Nucleus accumbens (tissue), 56 donors: ENCODE measurements around the gene NODAL.
A peak's percentile ranks its signal among the peaks of the same experiment; 100 is the strongest.
"Not testable (repeated sequence)": the region's sequence is repeated elsewhere in the genome, so short reads cannot be mapped to it uniquely, and the experiment has no call there.

Experiments
- DNase-seq, 56 donors: peaks; one replicate each; lab custom pipeline; 2025; lab: John Stamatoyannopoulos, UW

The NODAL gene

DNA sequence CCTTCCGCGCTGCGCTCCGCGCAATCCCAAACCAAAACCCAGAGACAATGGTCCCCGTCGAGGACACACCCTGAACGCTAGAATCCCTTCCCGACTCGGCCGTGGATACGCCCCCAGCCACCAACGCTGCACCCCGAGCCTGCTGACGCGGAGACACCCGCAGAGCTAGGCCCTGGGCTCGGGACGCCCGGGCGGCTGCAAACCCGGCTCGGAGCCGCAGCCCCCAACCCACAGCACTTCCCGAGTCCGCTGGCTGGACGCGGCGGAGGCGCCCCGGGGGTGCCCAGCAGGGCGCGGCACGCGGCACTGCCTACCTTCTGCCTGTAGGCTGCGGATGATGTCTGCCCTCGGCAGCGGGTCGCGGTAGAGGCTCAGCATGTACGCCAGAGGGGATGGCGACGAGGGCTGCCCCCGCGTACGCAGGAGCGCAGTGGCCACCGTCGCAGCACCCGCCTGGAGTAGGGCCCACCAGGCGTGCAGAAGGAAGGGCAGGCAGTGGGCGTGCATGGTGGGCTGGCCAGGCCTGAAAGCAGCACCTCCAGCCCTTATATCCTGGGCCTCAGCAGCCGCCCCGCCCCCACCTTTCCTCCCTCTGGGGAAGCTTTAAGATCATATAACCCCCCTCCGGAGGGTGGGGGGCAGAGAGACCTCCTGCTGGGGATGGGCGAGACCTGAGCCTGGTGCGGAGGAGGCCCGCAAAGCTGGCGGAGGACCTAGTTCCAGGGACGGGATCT lies at the start of gene NODAL:
Gene NODAL (minus strand): TSS at position 521 of the 734 bp plus-strand sequence. CDS start 14 bp downstream, at position 507.
- DNase-seq: no peak

DNA sequence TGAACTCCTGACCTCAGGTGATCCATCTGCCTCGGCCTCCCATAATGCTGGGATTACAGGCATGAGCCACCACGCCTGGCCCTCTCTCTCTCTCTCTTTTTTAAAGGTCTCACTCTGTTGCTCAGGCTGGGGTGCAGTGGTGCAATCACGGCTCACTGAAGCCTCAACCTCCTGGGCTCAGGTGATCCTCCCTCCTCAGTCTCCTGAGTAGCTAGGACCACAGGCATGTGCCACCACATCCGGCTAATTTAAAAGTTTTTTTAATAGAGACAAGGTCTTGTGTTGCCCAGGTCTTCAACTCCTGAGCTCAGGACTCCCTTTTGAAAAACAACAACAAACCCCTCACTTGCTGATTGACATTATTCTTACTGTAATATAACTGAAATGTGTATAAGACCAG lies 48.7 kb upstream of the NODAL start:
- DNase-seq: no peak

- DNase-seq: no peak
Measured at GRCh38 chr10:70487824-70488223, 46.3 kb upstream of the NODAL start.

DNA sequence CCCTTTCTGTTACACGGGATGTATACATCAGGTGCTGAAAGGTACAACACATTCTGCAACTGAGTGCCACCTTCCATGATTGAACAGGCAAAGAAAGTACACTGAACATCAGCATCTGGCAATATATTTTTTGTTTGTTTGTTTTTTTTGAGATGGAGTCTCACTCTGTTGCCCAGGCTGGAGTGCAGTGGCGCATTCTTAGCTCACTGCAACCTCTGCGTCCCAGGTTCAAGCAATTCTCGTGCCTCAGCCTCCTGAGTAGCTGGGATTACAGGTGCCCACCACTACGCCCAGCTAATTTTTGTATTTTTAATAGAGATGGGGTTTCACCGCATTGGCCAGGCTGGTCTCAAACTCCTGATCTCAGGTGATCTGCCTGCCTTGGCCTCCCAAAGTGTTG lies 42.4 kb upstream of the NODAL start:
- not testable (repeated sequence) for DNase-seq

DNA sequence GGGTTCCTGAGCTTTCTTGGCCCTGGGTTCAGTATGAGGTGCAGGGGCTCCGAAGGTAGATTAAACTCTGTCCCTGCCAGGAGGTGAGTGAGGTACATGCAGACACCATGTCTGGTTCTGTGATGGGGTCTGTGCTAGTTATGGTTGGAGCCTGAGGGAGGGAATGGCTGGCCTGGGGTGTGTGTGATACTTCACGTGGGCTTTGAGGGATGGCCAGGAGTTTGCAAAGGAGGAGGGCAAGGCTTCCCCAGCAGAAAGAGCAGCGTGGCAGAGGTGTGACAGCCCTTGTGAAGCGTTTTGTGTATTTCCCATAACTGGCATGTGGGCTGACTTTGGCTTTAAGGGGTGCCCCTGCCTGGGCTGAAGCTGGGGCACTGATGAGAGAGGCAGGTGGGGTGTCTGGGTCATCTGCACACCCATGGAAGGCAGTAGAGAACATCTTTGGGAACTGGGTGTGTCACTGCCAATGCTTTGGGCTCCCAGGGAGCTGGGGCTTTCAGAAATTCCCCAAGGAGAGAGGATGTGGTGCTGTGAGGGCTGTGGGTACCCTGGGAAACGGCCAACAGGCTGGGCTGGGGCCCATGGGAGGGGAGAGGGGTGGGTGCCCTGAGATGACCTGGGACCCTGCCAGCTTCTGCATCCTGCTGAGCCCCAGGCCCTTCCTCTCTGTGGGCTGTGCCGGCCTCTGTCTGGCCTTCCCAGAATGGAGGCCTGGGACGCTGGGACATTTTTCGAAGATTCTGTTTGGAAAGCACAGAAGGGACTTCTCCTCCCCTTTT lies 41.7 kb upstream of the NODAL start:
- DNase-seq: no peak

DNA sequence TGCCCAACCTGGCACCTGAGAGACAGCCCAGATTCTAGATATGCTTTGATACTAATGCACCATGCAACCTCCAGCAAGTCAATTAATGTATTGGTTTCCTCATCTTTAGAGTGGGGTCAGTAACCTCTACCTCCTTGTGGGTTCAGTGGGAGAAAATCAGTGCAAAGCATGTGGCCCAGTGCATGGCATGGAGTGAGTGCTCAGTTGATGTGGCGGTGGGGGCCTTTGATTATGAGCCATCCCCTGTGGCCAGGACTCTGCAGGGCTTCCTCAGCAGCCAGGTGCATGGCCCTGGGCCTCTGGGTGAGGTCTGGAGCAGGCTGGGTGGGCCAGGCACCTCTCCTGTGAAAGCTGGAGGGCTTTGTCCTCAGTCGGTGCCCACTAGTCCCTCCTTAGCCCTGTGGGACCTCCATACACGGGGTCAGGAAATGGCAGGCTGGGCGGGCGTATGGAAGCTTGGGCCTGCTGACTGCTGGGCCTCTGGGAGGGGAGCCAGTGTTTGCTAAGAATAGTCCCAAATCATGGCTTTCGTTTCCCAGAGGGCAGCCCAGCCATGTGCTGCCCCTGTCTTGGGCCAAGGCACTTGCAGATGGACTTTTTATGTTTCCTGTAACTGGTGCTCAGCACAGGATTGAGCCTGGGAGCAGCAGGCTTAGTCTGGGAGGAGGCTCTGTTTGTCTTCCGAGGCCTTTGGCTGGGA lies 40.5 kb upstream of the NODAL start:
- DNase-seq: peak in 18 of 56 donors; percentile 7 to 56 (median 22)

- DNase-seq: no peak
Measured at GRCh38 chr10:70481105-70481504, 39.6 kb upstream of the NODAL start.

- DNase-seq: peak in 15 of 56 donors; percentile 11 to 67 (median 36)
Measured at GRCh38 chr10:70480239-70480861, 38.9 kb upstream of the NODAL start.

DNA sequence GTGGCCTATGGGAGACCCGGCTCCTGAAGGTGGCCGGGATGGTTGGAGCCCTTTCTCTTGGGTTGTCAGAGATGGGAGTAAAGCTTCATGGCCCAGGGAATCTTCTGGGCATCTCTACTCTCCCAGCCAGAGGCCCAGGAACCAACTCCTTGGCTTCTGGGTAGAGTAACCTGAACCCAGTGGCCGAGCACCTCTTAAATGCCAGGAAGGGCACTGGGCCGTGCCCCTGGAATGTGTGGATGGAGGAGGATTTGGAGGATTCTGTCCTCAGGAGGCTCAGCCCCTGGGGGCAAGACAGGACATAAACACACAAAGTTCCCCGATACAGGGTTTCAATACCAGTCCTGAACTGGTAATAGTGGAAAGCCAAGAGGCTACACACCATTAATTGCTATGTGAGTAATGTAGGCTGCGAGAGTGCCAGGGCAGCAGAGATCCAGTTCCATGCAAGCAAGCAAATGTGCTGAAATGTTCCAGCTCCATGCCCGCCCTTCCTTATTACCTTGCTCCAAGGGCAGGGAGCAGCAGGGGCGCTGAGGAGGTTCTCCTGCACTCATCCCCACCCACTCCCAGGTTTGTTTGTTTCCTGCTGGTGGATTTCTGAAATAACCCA lies 38.3 kb upstream of the NODAL start:
- no peak for DNase-seq

- peak in 1 of 56 donors; percentile 20 for DNase-seq
Measured at GRCh38 chr10:70479165-70479581, 37.7 kb upstream of the NODAL start.

DNA sequence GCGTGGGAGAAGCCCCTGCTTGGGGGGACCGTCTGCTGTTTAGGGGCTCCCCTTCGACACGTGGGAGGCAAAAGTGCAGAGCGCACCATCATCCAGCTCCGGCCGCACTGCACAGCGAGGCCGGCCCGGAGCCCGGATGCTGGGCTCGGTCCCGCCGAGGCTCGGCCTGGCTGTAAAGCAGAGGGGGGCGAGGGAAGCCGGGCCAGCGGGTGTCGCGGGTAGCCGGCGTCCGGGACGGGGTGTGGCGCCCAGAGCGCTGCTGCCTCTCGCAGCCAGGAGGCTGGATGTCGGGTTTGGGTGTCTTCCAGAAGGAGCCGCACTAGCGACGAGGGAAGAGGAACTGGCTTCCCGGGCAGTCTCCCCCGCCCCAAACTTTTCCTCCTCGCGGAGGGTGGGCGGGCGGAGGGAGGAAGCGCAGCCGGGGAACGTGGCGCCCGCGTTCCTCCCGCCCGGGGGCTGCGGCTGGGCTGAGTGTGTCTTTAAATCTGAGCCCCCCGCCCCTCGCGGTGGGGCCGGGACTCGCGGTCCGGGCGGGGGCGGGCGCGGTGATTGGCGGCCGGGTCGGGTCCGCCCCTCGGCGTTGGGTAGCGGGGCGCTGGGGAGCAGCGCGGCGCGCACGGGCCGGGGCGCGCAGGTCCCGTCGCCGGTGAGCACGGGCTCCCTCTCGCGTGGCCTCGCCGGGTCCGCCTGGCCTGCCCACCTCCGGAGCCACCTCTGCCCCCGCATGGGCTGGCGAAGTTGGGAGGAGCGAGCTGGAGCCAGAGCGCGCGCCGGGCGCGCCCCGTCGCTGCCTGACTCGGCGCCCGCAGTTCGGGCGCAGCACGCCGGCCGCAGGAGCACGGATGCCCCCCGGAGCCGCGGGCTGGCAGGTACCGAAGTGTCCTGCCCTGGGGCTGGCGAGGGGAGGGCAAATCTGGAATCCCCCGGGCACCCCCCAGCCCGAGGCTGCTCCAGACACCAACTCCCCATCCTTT lies 37.0 kb upstream of the NODAL start, which contains the start of gene PALD1:
Gene PALD1 (plus strand): TSS at position 577 of the 974 bp plus-strand sequence. CDS start 47,185 bp downstream, outside the sequence.
- DNase-seq: peak in 40 of 56 donors; percentile 21 to 85 (median 53)

DNA sequence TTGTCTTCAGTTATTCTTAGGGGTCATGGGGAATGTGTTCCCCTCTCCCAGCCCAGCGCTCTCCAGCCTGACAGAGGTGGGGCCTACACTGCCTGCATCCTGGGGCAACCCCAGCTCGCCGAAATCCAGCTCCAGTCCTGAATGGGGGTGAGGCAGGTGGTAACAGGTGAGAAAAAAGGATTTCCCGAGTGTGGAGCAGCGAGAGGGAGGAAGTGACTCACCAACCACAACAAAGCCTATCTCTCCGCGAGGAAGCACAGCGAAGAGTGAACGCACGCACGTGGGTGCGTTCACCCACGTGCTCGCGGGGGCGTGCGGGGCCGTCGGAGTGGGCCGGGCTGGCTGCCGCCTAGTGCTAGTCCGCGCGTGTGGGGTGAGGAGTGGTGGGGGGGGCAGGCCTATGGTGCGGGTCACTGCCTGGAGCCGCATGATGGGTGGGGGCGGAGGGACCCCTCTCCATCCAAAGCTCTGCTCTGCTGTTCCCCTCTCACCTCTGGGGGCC lies 36.2 kb upstream of the NODAL start:
- DNase-seq: peak in 28 of 56 donors; percentile 10 to 76 (median 42)

DNA sequence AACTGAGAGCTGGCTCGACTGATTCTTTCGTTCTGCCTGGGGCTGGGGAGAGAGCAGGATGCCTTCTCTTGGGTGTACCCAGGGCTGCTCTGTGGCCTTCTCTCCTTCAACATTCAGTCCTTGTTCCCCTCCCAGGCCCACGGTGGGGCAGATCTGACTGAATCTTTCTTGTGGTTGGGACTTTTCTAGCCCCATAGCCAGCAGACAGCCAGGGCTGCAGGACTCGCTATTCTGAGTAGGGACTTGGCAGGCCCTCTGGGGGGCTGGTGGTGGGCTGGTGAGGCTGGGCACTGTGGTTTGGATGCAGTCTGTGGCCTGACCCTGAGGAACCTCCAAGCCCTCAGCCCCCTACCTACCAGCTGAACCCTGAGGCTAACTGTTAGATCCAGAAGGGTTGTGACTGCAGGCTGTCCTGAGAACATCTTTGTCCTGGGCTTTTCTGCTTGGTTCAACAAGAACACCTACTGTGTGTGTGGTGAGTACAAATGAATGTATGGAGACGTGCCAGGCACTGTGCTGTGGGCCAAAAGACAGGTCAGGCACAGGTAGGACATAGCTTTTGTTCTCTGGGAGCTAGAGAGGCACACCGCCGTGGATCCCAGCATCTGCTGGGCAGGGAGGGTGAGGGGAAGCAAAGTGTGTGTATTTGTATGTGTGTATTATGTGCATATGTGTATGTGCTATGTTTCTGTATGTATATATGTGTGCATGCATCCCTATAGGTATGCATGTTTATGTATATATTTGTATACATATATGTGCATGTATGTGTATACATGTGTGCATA lies 35.0 kb upstream of the NODAL start:
- no peak for DNase-seq

GRCh38 chr10:70475661-70476060 lies 34.2 kb upstream of the NODAL start:
- DNase-seq: no peak

DNA sequence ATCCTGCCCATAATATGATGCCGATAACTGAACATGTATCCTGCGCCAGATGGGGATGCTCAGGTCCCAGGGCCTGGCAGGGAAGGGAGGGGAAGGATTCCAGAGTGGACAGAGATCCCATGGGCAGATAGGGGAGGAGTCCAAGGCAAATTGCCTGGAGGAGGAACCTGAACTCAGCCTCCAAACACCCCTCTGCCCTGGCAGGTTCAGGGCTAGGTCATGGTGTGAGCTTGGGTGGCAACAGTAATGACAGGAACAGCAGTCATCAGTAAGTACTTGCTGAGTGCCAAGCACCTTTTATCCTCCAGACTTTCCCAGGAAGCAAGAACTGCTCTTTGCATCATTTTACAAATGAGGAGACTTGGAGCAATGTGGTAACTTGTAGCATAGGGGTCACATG lies 33.3 kb upstream of the NODAL start:
- no peak for DNase-seq

- no peak for DNase-seq
Measured at GRCh38 chr10:70472799-70473454, 31.4 kb upstream of the NODAL start.

- no peak for DNase-seq
Measured at GRCh38 chr10:70466951-70467350, 25.5 kb upstream of the NODAL start.
